Stimulated activated CD4-positive, alpha-beta T cell treated with anti-CD3 and anti-CD28 coated beads, Interleukin-15, amount 100 ng/mL, for 1 hour (primary cell): ENCODE measurements around the gene PHYHD1.
A peak's percentile ranks its signal among the peaks of the same experiment; 100 is the strongest.

Experiments used
- DNase-seq, 2 donors: peaks; one replicate each; pipeline ENCODE4 v3.0.0-alpha.2; 2020; ENCODE audit warnings: low read depth in 1 of 2, low spot score in 1 of 2

PHYHD1 gene

GRCh38 chr9:128920381-128921058 lies at the start of gene PHYHD1:
PHYHD1 (plus strand) TSS chr9:128920982; CDS start chr9:128922324, 1,342 bp downstream.
- no peak for DNase-seq

- DNase-seq, result no peak
Observed at GRCh38 chr9:128877852-128878251, 42.9 kb upstream of the PHYHD1 start.

- peak; percentile 96 to 98 for DNase-seq
Observed at GRCh38 chr9:128881884-128882676, 38.7 kb upstream of the PHYHD1 start, which contains the start of the genes KYAT1 and LRRC8A. KYAT1 (minus strand) TSS chr9:128881950; CDS start chr9:128845405, 36,545 bp downstream. LRRC8A (plus strand) TSS chr9:128882133; CDS start chr9:128907165, 25,032 bp downstream.

- DNase-seq, result no peak
Observed at GRCh38 chr9:128882677-128883603, 37.8 kb upstream of the PHYHD1 start.

- no peak for DNase-seq
Observed at GRCh38 chr9:128884164-128884563, 36.6 kb upstream of the PHYHD1 start.

GRCh38 chr9:128885376-128885775 lies 35.4 kb upstream of the PHYHD1 start:
- DNase-seq, result no peak

- no peak for DNase-seq
Observed at GRCh38 chr9:128885798-128886197, 35.0 kb upstream of the PHYHD1 start.

- DNase-seq, result no peak
Observed at GRCh38 chr9:128886211-128886891, 34.4 kb upstream of the PHYHD1 start.

- DNase-seq, result no peak
Observed at GRCh38 chr9:128887049-128887448, 33.7 kb upstream of the PHYHD1 start.

- no peak for DNase-seq
Observed at GRCh38 chr9:128887914-128888350, 32.9 kb upstream of the PHYHD1 start.

- no peak for DNase-seq
Observed at GRCh38 chr9:128891321-128892220, 29.2 kb upstream of the PHYHD1 start.

GRCh38 chr9:128892221-128892921 lies 28.4 kb upstream of the PHYHD1 start:
- DNase-seq, result no peak

GRCh38 chr9:128893354-128893753 lies 27.4 kb upstream of the PHYHD1 start:
- DNase-seq, result no peak

- DNase-seq, result no peak
Observed at GRCh38 chr9:128894764-128895163, 26.0 kb upstream of the PHYHD1 start.

GRCh38 chr9:128895556-128895955 lies 25.2 kb upstream of the PHYHD1 start:
- DNase-seq, result no peak

GRCh38 chr9:128898382-128898781 lies 22.4 kb upstream of the PHYHD1 start:
- no peak for DNase-seq

GRCh38 chr9:128898845-128899565 lies 21.8 kb upstream of the PHYHD1 start:
- DNase-seq, result no peak
